Stimulated activated CD4-positive, alpha-beta T cell treated with anti-CD3 and anti-CD28 coated beads, Interleukin-4, amount 100 ng/mL, for 4 hours (primary cell): ENCODE data around the gene ATG4C.

Experiments
- DNase-seq, 2 experiments: peaks; one replicate each; pipeline ENCODE4 v3.0.0-alpha.2; 2020

ATG4C gene

DNA sequence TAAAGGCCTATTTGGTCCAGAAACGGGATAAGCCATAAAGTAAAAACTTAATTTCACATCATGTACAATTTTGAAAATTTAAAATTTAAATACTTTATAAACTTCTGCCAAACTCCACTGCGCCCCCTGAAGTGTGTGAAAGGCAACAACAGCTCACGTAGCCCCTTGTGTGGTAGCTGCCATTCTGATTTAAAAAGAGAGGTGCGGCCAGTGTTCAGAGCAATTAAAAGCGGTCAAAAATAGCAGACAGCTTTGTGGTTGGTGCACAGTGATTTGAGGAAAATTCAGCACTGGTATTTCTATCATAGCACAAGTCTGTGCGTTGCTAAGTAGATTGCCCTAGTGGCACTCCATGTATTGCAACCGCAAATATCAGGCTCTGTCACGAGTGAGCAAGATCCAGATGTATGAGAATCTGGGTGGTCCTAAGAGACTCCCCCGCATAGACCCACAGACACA, 122.5 kb downstream of the ATG4C start:
- DNase-seq: no peak

DNA sequence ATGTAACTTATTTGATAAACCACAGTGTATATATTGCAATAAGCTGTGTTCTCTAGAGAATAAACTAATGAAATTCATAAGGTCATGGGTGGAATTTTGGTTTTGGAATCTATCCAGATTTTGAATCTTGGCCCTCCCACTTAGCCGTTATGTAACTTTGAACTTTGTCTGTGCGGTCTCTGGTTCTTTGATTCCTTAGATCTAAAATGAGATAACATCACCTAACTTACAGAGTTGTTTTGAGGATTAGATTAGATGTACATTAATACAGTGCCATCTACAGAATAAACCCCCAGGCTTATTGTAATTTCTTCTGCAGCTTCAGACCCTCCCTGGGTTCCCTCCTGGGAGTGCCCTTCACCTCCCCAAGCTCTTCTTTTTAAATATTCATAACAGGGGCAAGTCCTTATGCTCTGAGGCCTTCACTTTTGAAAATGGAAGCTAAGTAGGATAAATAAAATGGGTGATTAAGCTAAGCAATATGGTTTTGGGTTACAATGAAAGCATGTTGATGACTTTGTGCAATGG, 124.3 kb downstream of the ATG4C start:
- no peak for DNase-seq

DNA sequence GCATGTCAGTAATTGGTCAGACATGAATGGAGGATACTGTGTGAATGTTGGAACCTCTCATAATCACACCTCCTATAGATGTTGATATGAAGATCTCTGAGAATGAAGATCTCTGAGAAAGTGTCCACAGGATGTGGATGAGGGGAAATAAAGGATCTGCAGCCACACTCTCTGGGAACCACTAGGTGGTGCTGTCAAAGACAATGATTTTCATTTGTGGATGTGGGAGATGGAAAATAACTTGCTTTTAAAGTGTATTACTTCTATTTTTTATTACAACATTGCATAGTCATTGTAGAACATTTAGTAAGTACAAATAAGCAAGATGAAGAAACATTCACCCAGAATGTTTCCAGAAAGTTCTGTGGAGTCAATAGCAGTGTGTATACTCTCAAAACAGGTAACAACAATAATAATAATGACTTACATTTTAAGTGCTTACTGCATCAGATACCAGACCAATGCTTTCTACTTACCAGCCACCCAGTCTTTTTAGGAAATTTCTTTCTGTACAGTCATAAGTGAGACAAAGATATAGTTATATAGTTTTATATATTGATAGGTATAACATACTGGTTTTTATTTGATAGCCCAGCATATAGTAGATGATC, 128.2 kb downstream of the ATG4C start:
- no peak for DNase-seq
